ENCODE data around the gene AGBL4.

Gene AGBL4

GRCh38 chr1:48547561-48548220, 1476.1 kb downstream of the AGBL4 start:
- no peak overlapping the region for H3K9ac ChIP-seq (ENCODE audit: low read length in 5 of 5)
- no peak overlapping the region for H3K27ac ChIP-seq (ENCODE audit: low read depth, low read length)
- H3K36me3 ChIP-seq (ENCODE audit: control insufficient read depth in 5 of 5, insufficient read depth in 5 of 5, low read length in 5 of 5) = no peaks in the 10 kb centered on the region
- H3K4me3 ChIP-seq (ENCODE audit: low read depth in 1 of 5, low read length in 5 of 5) = no peak overlapping the region
- H3K27me3 ChIP-seq (ENCODE audit: control insufficient read depth in 5 of 5, insufficient read depth in 4 of 5, low read length in 5 of 5) = peaks cover 0 to 6% (median 0%) of the 10 kb centered on the region in 5 donors
- H3K9me3 ChIP-seq (ENCODE audit: control insufficient read depth in 5 of 5, low read length in 5 of 5) = no peaks in the 10 kb centered on the region
- H3K4me1 ChIP-seq (ENCODE audit: control insufficient read depth in 5 of 5, insufficient read depth in 5 of 5, low read length in 5 of 5) = peaks cover 0 to 2% (median 0%) of the 10 kb centered on the region in 5 donors

DNA sequence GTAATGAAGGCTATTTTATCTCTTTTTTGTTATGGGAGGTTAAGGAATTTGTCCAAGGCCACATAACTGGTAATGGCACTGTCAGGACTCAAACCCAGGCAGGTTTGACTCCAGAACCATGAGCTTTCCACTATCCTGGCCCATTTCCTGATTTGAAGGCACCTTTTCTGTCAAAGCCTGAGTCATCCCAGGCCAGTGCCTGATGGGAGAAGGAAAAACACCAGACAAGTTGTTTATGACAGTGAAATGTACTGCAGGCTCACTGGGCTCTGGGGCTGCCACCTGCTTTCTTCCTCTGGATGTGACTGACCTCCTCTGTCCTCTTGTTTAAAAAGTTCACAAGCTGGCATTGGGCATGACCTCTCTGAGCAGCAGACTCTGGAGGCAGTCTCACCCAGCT, 1479.9 kb downstream of the AGBL4 start:
- Histone ChIP-seq H3K27ac (ENCODE audit: low read depth, low read length) (no peak overlapping the region), H3K9me3 (ENCODE audit: control insufficient read depth in 5 of 5, low read length in 5 of 5) (no peaks in the 10 kb centered on the region), H3K4me1 (ENCODE audit: control insufficient read depth in 5 of 5, insufficient read depth in 5 of 5, low read length in 5 of 5) (peaks cover 0 to 2% (median 0%) of the 10 kb centered on the region in 5 donors), H3K27me3 (ENCODE audit: control insufficient read depth in 5 of 5, insufficient read depth in 4 of 5, low read length in 5 of 5) (peaks cover 0 to 6% (median 0%) of the 10 kb centered on the region in 5 donors), H3K9ac (ENCODE audit: low read length in 5 of 5) (no peak overlapping the region), H3K4me3 (ENCODE audit: low read depth in 1 of 5, low read length in 5 of 5) (no peak overlapping the region), H3K36me3 (ENCODE audit: control insufficient read depth in 5 of 5, insufficient read depth in 5 of 5, low read length in 5 of 5) (no peaks in the 10 kb centered on the region)

DNA sequence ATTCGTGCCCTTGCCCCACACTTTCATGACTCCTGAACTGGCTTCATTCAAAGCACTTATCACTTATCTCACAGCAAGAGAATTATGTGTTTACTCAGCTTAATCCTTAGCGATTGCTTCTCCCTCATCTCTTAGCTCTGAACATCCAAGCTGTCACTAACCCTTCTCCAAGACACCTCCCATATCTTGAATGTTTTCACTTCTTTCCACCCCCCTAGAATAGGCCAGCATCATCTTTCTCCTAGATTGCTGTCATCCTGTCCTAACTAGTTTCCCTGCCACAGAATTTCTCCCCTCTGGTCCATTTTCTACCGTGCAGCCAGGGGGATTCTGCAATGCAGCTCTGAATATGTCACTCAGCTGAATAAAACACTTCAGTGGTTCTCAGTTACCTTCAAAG, 1483.2 kb downstream of the AGBL4 start:
- Histone ChIP-seq H3K4me3 (ENCODE audit: low read depth in 1 of 5, low read length in 5 of 5) (no peak overlapping the region), H3K9ac (ENCODE audit: low read length in 5 of 5) (no peak overlapping the region), H3K27me3 (ENCODE audit: control insufficient read depth in 5 of 5, insufficient read depth in 4 of 5, low read length in 5 of 5) (peaks cover 0 to 6% (median 0%) of the 10 kb centered on the region in 5 donors), H3K36me3 (ENCODE audit: control insufficient read depth in 5 of 5, insufficient read depth in 5 of 5, low read length in 5 of 5) (no peaks in the 10 kb centered on the region), H3K9me3 (ENCODE audit: control insufficient read depth in 5 of 5, low read length in 5 of 5) (no peaks in the 10 kb centered on the region), H3K27ac (ENCODE audit: low read depth, low read length) (no peak overlapping the region), H3K4me1 (ENCODE audit: control insufficient read depth in 5 of 5, insufficient read depth in 5 of 5, low read length in 5 of 5) (peaks cover 0 to 13% (median 2%) of the 10 kb centered on the region in 5 donors)

- no peaks in the 10 kb centered on the region for H3K36me3 ChIP-seq (ENCODE audit: control insufficient read depth in 5 of 5, insufficient read depth in 5 of 5, low read length in 5 of 5)
- H3K9me3 ChIP-seq (ENCODE audit: control insufficient read depth in 5 of 5, low read length in 5 of 5) = no peaks in the 10 kb centered on the region
These were observed 1487.3 kb downstream of the AGBL4 start for GRCh38 chr1:48536477-48536876.

DNA sequence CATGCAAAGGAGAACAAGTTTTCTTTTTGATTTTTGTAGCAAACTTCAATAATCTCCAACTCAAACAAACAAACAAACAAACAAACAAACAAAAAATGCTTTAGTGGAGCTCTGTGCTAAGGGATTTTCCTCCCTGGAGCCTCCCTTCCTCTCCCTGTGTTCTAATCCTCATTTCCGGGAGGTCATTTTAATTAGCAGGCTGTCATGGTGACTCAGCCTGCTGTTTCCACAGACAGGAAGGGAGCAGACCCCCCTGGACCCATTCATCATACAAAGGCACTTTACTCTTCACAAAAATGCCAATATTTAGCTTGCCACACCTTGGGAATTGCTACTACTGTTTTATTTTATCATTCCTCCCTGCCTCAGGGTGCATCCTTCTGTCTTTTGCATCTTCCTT, 1490.8 kb downstream of the AGBL4 start:
- peaks cover 0 to 21% (median 0%) of the 10 kb centered on the region in 5 donors for H3K4me1 ChIP-seq (ENCODE audit: control insufficient read depth in 5 of 5, insufficient read depth in 5 of 5, low read length in 5 of 5)
- H3K4me3 ChIP-seq (ENCODE audit: low read depth in 1 of 5, low read length in 5 of 5) = no peak overlapping the region
- H3K9me3 ChIP-seq (ENCODE audit: control insufficient read depth in 5 of 5, low read length in 5 of 5) = no peaks in the 10 kb centered on the region
- no peaks in the 10 kb centered on the region for H3K36me3 ChIP-seq (ENCODE audit: control insufficient read depth in 5 of 5, insufficient read depth in 5 of 5, low read length in 5 of 5)
- H3K9ac ChIP-seq (ENCODE audit: low read length in 5 of 5) = no peak overlapping the region
- no peak overlapping the region for H3K27ac ChIP-seq (ENCODE audit: low read depth, low read length)
- peaks cover 0 to 2% (median 0%) of the 10 kb centered on the region in 5 donors for H3K27me3 ChIP-seq (ENCODE audit: control insufficient read depth in 5 of 5, insufficient read depth in 4 of 5, low read length in 5 of 5)

More at GRCh38 chr1:48536477-48536876, 1487.3 kb downstream of the AGBL4 start:
- H3K27me3 ChIP-seq (ENCODE audit: control insufficient read depth in 5 of 5, insufficient read depth in 4 of 5, low read length in 5 of 5) = no peaks in the 10 kb centered on the region
- no peak overlapping the region for H3K27ac ChIP-seq (ENCODE audit: low read depth, low read length)
- H3K4me1 ChIP-seq (ENCODE audit: control insufficient read depth in 5 of 5, insufficient read depth in 5 of 5, low read length in 5 of 5) = peaks cover 0 to 21% (median 0%) of the 10 kb centered on the region in 5 donors
- no peak overlapping the region for H3K9ac ChIP-seq (ENCODE audit: low read length in 5 of 5)
- no peak overlapping the region for H3K4me3 ChIP-seq (ENCODE audit: low read depth in 1 of 5, low read length in 5 of 5)

GRCh38 chr1:48530727-48531351, 1492.9 kb downstream of the AGBL4 start:
- Histone ChIP-seq H3K4me3 (ENCODE audit: low read depth in 1 of 5, low read length in 5 of 5) (no peak overlapping the region), H3K9ac (ENCODE audit: low read length in 5 of 5) (no peak overlapping the region), H3K36me3 (ENCODE audit: control insufficient read depth in 5 of 5, insufficient read depth in 5 of 5, low read length in 5 of 5) (no peaks in the 10 kb centered on the region), H3K9me3 (ENCODE audit: control insufficient read depth in 5 of 5, low read length in 5 of 5) (no peaks in the 10 kb centered on the region), H3K4me1 (ENCODE audit: control insufficient read depth in 5 of 5, insufficient read depth in 5 of 5, low read length in 5 of 5) (peaks cover 2 to 23% (median 12%) of the 10 kb centered on the region in 5 donors), H3K27me3 (ENCODE audit: control insufficient read depth in 5 of 5, insufficient read depth in 4 of 5, low read length in 5 of 5) (peaks cover 0 to 2% (median 0%) of the 10 kb centered on the region in 5 donors), H3K27ac (ENCODE audit: low read depth, low read length) (no peak overlapping the region)

DNA sequence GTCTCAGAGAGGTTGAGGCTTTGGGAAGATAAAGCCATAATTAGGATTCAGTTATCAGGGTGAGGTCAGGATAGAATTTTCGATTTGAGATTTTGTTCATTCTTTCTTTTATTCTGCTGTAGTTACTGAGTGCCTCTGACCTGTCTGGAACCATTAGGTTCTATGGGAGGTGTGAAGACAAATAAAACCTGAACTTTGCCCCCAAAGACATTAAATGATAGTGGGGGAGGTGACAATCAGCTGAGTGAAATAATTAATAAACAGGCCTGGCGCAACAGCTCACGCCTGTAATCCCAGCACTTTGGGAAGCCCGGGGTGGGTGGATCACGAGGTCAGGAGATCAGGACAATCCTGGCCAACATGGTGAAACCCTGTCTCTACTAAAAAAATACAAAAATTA, 1496.7 kb downstream of the AGBL4 start:
- Histone ChIP-seq H3K9me3 (ENCODE audit: control insufficient read depth in 5 of 5, low read length in 5 of 5) (no peaks in the 10 kb centered on the region), H3K36me3 (ENCODE audit: control insufficient read depth in 5 of 5, insufficient read depth in 5 of 5, low read length in 5 of 5) (no peaks in the 10 kb centered on the region), H3K9ac (ENCODE audit: low read length in 5 of 5) (no peak overlapping the region), H3K27ac (ENCODE audit: low read depth, low read length) (no peak overlapping the region), H3K4me1 (ENCODE audit: control insufficient read depth in 5 of 5, insufficient read depth in 5 of 5, low read length in 5 of 5) (peaks cover 2 to 18% (median 15%) of the 10 kb centered on the region in 5 donors), H3K27me3 (ENCODE audit: control insufficient read depth in 5 of 5, insufficient read depth in 4 of 5, low read length in 5 of 5) (peaks cover 0 to 2% (median 0%) of the 10 kb centered on the region in 5 donors), H3K4me3 (ENCODE audit: low read depth in 1 of 5, low read length in 5 of 5) (no peak overlapping the region)

GRCh38 chr1:48526008-48526710, 1497.6 kb downstream of the AGBL4 start:
- no peak overlapping the region for H3K9ac ChIP-seq (ENCODE audit: low read length in 5 of 5)
- peaks cover 2 to 18% (median 15%) of the 10 kb centered on the region in 5 donors for H3K4me1 ChIP-seq (ENCODE audit: control insufficient read depth in 5 of 5, insufficient read depth in 5 of 5, low read length in 5 of 5)
- H3K9me3 ChIP-seq (ENCODE audit: control insufficient read depth in 5 of 5, low read length in 5 of 5) = no peaks in the 10 kb centered on the region
- H3K4me3 ChIP-seq (ENCODE audit: low read depth in 1 of 5, low read length in 5 of 5) = peak overlapping the region in 2 of 5 donors; percentile 21 to 26
- H3K27ac ChIP-seq (ENCODE audit: low read depth, low read length) = no peak overlapping the region
- no peaks in the 10 kb centered on the region for H3K36me3 ChIP-seq (ENCODE audit: control insufficient read depth in 5 of 5, insufficient read depth in 5 of 5, low read length in 5 of 5)
- peaks cover 0 to 2% (median 0%) of the 10 kb centered on the region in 5 donors for H3K27me3 ChIP-seq (ENCODE audit: control insufficient read depth in 5 of 5, insufficient read depth in 4 of 5, low read length in 5 of 5)

- H3K9ac ChIP-seq (ENCODE audit: low read length in 5 of 5) = no peak overlapping the region
- H3K9me3 ChIP-seq (ENCODE audit: control insufficient read depth in 5 of 5, low read length in 5 of 5) = no peaks in the 10 kb centered on the region
- H3K36me3 ChIP-seq (ENCODE audit: control insufficient read depth in 5 of 5, insufficient read depth in 5 of 5, low read length in 5 of 5) = no peaks in the 10 kb centered on the region
- no peak overlapping the region for H3K4me3 ChIP-seq (ENCODE audit: low read depth in 1 of 5, low read length in 5 of 5)
- H3K27ac ChIP-seq (ENCODE audit: low read depth, low read length) = no peak overlapping the region
- peaks cover 0 to 2% (median 0%) of the 10 kb centered on the region in 5 donors for H3K27me3 ChIP-seq (ENCODE audit: control insufficient read depth in 5 of 5, insufficient read depth in 4 of 5, low read length in 5 of 5)
- peaks cover 2 to 18% (median 15%) of the 10 kb centered on the region in 5 donors for H3K4me1 ChIP-seq (ENCODE audit: control insufficient read depth in 5 of 5, insufficient read depth in 5 of 5, low read length in 5 of 5)
These were observed 1498.8 kb downstream of the AGBL4 start for GRCh38 chr1:48524892-48525467.
